Amygdala (tissue), 56 donors: ENCODE data around the gene ITPRIP.

Source experiments
- DNase-seq, 56 donors: peaks; one replicate each; lab custom pipeline; 2025; lab: John Stamatoyannopoulos, UW

Gene ITPRIP

DNA sequence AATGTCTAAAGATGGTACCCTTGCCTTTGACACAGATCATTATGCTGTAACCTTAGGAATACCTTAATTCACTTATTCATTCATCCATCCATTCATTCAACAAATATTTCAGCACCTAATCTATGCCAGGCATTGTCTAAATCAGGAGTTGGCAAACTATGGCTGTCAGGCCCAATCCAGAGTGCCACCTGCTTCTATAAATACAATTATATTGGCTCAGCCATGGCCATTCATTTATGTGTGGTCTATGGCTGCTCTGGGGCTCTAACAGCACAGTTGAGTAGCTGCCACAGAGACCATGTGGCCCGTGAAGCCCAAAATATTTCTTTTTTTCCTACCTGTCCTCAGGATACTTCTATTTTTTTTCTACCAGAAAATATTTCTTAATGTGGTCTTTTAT is 6.0 kb upstream of the ITPRIP start:
- DNase-seq = no peak

- DNase-seq = no peak
Measured at GRCh38 chr10:104342941-104343411, 4.7 kb upstream of the ITPRIP start.

DNA sequence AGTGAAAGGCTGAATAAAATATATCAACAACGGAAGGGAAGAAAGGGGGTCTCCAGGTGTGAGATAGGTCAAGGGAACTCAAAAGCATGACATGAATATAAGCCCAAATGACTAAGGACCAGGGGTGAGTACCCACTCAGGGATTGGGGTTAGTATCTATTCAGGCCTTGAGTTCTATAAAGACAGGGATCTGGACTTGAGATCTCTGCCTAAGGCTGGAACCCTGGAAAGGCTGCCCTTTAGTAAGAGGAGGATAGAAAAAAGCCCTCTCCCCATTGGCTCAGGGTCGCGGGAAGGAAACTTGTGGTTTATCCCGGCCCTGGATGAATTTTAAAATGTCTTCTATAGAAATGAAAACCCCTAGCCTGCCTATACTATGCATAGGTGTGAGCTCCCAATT is 2.4 kb upstream of the ITPRIP start:
- DNase-seq = no peak

DNA sequence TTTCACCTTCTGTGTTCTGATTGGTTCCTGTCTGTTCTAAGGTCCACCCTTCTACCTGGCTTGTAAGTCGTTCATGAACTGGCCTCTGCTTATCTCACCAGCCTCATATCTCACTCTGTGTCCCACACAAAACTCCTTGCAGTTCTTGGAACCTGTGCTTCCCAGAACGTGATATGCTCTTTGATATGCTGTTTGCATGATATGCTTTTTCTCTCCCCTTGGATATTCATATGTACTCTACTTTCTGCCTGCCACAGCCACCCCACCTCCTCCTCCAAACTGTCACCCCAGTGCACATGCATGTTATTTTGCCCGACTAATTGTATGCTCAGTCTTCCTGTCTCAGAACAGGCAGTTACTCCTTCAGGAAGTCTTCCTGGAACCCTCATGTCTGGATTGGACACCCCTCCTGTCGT is 1.9 kb upstream of the ITPRIP start:
- DNase-seq = no peak

- DNase-seq = peak in 1 of 56 donors; percentile 25
Measured at GRCh38 chr10:104339469-104340110, 1.3 kb upstream of the ITPRIP start.

DNA sequence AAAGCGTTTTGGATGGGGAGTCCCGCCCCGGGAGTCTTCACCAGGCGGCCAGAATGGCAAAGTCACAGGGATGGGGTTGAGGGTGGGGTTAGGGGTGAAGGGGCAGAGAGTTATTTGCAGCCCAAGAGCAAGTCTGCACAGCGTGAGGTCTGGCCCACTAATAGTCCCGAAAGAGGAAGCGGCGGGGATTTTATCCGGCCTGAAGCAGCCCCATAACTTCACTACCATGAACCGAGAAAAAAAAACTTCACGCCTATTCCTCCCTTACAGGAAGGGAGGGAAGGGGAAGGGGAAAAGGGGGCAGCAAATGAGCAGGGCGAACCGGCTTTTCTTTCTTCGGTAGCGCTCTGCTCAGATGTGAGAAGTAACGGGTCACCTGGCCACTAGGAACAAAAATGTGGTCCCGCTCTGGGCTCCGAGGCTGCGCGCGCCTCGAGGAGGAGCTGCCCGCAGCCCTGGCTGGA is 712 bp downstream of the ITPRIP start:
- DNase-seq = peak in 4 of 56 donors; percentile 19 to 46 (median 32)

- no peak for DNase-seq
Measured at GRCh38 chr10:104336821-104337467, 1.3 kb downstream of the ITPRIP start.

- no peak for DNase-seq
Measured at GRCh38 chr10:104334965-104335650, 3.2 kb downstream of the ITPRIP start.

DNA sequence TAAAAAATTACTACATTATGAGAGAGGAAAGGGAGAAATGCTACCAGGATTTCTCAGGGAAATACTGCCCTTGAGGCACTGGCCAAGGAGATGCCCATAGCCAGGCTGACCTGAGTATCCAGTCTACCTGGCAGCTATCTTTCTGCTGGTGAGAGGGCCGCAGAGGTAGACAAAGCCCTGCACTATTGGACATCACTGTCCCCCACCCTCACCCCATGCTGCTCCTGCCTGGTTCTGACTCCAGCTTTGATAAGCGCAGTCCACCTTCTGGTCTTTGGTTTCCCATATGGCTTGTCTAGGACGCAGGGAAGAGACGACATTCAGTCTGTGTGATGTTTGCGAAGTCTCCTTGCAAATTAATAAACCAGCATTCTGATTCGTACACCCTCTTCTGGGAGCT is 3.7 kb downstream of the ITPRIP start:
- DNase-seq = no peak

DNA sequence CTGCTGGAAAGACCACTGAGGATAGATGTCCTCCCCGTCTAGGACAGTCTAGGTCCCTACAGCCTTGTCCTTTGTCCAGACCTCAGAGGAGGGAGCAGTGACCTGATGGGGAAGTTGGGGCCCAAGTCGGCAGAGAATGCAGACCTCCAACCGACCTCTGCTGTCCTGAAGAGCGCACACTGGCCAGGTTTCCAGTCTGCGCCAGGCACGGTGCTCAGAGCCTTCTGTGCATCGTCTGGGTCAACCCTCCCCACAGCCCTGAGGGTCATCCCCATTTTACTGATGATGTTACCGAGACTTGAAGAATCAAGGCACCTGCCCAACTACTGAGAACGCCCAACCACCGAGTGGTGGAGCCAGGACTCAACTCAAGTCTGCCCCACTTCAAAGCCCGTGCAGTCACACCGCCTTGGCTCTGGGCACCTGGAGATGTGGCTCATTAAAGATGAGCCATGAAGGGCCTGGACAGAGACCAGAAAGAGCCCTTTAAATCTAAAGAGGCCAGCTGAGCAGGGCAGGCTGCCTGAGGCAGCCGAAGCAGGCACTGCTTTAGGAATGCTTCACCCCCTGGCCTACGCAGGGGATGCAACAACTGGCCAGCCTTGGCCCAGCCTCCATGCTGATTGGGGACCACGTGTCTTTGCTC is 4.4 kb downstream of the ITPRIP start:
- no peak for DNase-seq

- no peak for DNase-seq
Measured at GRCh38 chr10:104333032-104333727, 5.1 kb downstream of the ITPRIP start.

DNA sequence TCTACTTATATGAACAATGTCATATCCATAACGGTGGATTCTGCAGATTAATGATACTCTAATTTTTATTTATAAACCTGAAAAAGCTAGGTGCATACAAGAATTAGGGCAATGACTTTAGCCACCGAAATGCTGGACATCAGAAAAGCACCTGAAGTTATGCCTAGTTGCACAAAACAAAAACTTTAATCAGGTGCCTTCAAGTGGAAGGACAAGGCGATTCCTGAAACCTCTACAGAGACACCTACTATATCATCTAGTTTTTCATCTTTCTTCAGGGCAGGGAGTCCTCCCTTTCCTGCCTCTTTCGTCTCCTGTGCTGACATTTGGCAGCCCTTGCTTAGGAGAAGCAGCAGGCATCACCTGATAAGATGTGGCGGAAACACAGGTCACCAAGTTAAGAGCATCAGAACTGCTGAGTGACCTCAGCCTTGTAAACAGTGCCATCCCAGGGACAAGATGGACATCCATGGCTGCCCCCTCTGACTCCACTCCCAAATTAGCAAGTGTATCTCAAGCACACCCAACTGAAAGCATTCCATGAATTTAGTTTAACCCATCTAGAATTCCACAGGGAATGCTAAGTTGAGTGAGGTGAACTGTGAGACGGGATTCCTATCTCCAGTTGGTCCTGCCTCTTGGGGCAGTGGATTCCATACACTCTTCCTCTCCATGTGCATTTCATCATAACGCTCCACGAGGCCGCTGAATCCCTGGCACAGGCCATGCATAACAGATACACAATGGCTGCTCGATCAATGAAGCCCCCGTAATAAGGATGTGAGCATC is 5.8 kb downstream of the ITPRIP start:
- DNase-seq = no peak

DNA sequence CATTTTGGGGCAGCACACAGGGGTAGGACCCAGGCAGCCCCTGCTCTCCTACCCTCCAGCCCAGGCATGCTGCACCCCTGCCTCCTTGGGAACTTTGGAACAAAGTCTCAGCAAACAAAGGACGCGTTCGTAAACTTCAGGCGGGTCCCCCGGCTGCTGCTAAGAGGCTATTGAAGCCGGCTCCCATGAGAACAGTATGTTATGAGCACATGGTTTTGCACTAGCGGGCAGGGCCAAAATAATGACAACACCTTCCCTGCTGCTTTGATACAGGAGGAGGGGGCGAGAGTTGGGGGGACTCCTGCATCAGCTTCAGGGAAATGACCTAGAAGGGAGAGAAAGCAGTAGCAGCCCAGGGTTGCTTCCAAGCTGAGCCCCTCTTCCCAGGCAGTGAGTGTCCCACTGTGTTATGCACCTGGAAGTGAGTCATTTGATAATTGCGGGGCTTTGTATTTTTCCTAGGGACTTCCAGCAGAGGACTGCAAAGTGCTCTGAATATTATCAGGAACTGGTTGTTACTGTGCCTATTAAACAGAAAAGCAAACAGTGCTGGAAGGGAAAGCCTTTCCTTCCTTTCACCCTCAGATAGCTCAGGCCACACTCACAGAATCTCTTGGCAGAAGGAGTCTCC is 6.9 kb downstream of the ITPRIP start:
- no peak for DNase-seq

DNA sequence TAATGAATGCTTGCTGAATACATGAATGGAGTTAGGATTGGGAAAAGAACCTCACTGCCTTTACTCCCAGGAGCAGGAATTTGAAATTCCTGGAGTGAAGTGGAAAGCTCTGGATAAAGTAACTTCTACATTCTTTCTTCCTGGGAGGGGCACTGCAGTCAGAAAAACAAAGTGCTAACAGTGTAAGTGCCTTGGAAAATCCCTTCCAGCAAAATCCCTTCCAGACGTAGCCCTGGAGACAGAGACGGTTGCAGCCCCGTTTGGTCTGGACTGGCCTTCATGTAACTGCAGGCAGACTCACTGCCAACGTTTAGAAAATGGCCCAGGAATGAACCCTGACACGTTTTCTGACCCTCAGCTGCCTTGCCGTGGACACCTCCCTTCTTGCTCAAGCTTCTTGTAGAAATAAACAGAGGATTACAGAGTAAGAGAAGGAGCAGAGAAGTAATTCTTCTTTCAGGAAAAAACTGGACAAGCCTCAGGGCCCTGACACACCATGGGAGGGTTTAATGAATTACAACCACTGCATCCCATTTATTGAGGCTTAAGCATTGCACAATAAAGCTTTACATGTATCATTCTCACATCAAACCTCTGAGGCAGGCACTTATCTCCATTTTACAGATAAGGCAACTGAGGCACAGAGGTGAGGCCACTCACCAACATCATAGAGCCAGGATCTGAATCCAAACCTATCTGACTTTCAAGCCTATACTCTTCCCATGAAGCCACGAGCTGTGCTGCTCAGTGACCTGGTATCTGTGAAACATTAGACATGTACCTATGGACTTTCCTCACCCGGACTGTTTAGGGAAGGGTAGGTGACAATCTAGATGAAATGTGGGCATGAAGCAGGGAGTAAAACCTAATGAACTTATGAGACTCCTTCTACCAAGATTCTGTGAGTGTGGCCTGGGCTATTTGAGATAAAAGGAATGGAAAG is 7.8 kb downstream of the ITPRIP start:
- no peak for DNase-seq

DNA sequence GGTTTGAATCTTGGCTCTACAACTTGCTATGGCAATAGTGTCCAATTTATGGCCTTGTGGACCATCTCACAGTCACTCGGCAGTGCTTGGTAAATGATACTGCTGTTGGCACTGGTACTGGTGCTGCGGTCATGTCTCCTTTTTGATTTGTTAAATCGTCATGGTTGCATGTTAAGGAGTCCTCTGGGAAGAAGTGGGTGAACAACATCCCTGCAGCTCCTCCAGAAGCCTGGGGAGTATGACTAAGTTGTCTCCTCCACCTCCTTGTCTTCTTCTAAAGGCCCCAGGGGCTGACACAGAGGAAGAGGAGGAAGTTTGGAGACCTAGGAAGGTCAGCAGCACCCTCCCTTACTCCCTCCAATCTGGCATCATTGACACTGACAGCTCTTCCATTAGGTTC is 8.5 kb downstream of the ITPRIP start:
- no peak for DNase-seq

- DNase-seq = peak in 33 of 56 donors; percentile 12 to 80 (median 56)
Measured at GRCh38 chr10:104328896-104329710, 9.2 kb downstream of the ITPRIP start.

DNA sequence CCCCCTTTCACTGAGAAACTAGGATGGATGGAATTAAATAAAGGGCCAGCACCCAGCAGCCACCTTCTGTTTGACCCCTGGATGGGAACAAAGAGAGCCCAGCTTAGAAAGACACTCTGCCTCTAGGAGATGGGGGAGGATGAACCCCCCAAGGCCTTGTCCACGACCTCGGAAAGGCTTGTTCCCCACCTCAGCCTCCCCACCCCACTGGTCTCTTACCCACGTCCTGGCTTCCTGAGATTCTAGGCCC is 9.7 kb downstream of the ITPRIP start:
- DNase-seq = peak in 3 of 56 donors; percentile 33 to 56 (median 52)
